Measurements from ENCODE around the gene DOCK3.
A peak's percentile ranks its signal among the peaks of the same experiment; 100 is the strongest.
"Not testable (repeated sequence)": the region's sequence is repeated elsewhere in the genome, so short reads cannot be mapped to it uniquely, and the experiment has no call there.

Gene DOCK3

DNA sequence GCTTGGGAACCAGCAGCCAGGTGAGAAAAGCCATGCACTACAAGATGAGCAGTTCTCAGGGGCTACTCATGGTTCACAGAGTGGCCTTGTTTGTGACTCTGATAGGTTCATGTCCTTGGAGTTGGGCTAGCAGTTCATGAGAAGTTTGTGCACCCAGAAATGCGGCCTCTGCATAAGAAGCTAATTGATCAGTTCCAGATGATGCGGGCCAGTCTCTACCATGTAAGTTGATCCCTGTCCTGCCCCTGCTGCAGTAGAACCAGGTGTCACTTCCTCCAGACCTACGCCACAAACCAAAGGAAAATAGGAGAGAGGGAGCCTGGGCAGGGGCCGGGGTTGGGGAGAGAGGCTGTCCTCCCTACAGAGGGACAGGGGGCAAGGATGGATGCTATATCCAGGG, 683.1 kb downstream of the DOCK3 start:
- TF ChIP-seq, protein P1, sequence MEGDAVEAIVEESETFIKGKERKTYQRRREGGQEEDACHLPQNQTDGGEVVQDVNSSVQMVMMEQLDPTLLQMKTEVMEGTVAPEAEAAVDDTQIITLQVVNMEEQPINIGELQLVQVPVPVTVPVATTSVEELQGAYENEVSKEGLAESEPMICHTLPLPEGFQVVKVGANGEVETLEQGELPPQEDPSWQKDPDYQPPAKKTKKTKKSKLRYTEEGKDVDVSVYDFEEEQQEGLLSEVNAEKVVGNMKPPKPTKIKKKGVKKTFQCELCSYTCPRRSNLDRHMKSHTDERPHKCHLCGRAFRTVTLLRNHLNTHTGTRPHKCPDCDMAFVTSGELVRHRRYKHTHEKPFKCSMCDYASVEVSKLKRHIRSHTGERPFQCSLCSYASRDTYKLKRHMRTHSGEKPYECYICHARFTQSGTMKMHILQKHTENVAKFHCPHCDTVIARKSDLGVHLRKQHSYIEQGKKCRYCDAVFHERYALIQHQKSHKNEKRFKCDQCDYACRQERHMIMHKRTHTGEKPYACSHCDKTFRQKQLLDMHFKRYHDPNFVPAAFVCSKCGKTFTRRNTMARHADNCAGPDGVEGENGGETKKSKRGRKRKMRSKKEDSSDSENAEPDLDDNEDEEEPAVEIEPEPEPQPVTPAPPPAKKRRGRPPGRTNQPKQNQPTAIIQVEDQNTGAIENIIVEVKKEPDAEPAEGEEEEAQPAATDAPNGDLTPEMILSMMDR (IDR thresholded peaks at IDR 0.05; ENCODE audit: low read depth, low read length) = no peak
- no peak for DNase-seq
- Histone ChIP-seq H3K4me3 (ENCODE audit: low read depth, low read length) (no peak overlapping the region), H3K36me3 (no peaks in the 10 kb centered on the region), H3K27me3 (ENCODE audit: insufficient read depth, low read depth, severe bottlenecking) (no peaks in the 10 kb centered on the region), H3K27ac (no peak overlapping the region), H3K9me3 (ENCODE audit: severe bottlenecking) (no peaks in the 10 kb centered on the region)

- DNase-seq = no peak
- Histone ChIP-seq H3K27me3 (ENCODE audit: insufficient read depth, low read depth, severe bottlenecking) (no peaks in the 10 kb centered on the region), H3K4me3 (ENCODE audit: low read depth, low read length) (no peak overlapping the region), H3K9me3 (ENCODE audit: severe bottlenecking) (no peaks in the 10 kb centered on the region), H3K27ac (no peak overlapping the region), H3K36me3 (no peaks in the 10 kb centered on the region)
- TF ChIP-seq, protein P1 (IDR thresholded peaks at IDR 0.05; ENCODE audit: low read depth, low read length) = no peak
Measured at GRCh38 chr3:51358981-51359380, 684.3 kb downstream of the DOCK3 start.

GRCh38 chr3:51360806-51361205, 686.1 kb downstream of the DOCK3 start:
- H3K36me3 ChIP-seq = no peaks in the 10 kb centered on the region
- peaks cover 6% of the 10 kb centered on the region for H3K9me3 ChIP-seq (ENCODE audit: severe bottlenecking)
- TF ChIP-seq, protein P1 (IDR thresholded peaks at IDR 0.05; ENCODE audit: low read depth, low read length) = no peak

DNA sequence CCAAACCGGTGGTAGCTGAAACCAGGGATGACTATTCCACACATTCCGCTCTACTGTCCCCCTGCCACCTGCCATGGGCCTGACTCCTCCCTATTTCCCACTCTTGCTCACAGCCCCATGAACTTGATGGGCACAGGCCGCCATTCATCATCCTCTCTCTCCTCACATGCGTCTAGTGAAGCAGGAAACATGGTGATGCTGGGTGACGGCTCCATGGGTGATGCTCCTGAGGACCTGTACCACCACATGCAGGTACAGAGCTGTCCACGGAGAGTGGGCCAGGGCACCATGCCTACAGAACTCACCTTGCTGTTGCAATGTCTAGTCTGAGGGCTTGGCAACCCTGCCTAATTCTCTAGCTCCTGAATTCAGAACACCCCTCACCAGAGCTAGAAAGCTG, 687.0 kb downstream of the DOCK3 start:
- H3K9me3 ChIP-seq (ENCODE audit: severe bottlenecking) = peaks cover 6% of the 10 kb centered on the region
- H3K36me3 ChIP-seq = no peaks in the 10 kb centered on the region
- DNase-seq = peak; percentile 2
- H3K27ac ChIP-seq = no peak overlapping the region
- TF ChIP-seq, protein P1 (IDR thresholded peaks at IDR 0.05; ENCODE audit: low read depth, low read length) = no peak
- H3K4me3 ChIP-seq (ENCODE audit: low read depth, low read length) = no peak overlapping the region
- H3K27me3 ChIP-seq (ENCODE audit: insufficient read depth, low read depth, severe bottlenecking) = no peaks in the 10 kb centered on the region

More at GRCh38 chr3:51360806-51361205, 686.1 kb downstream of the DOCK3 start:
- Histone ChIP-seq H3K4me3 (ENCODE audit: low read depth, low read length) (no peak overlapping the region), H3K27ac (no peak overlapping the region), H3K27me3 (ENCODE audit: insufficient read depth, low read depth, severe bottlenecking) (no peaks in the 10 kb centered on the region)
- DNase-seq = no peak

DNA sequence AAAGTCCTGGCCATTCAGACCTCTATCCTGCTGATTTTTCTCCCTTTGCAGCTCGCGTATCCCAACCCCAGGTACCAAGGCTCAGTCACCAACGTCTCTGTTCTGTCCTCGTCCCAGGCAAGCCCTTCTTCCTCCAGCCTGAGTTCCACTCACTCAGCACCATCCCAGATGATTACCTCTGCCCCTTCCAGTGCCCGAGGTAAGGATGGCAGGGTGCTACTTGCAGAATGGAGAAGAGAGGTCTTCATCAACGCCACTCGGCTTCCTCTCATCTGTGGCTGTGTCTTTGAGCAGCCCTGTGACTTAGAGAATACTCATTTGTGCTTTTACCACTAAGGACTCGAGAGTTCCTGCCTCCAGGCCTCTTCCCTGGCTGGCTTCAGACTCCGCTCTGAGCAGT, 687.7 kb downstream of the DOCK3 start:
- H3K27ac ChIP-seq = no peak overlapping the region
- TF ChIP-seq, protein P1 (IDR thresholded peaks at IDR 0.05; ENCODE audit: low read depth, low read length) = no peak
- peaks cover 6% of the 10 kb centered on the region for H3K9me3 ChIP-seq (ENCODE audit: severe bottlenecking)
- H3K4me3 ChIP-seq (ENCODE audit: low read depth, low read length) = no peak overlapping the region
- H3K36me3 ChIP-seq = no peaks in the 10 kb centered on the region
- H3K27me3 ChIP-seq (ENCODE audit: insufficient read depth, low read depth, severe bottlenecking) = no peaks in the 10 kb centered on the region
- no peak for DNase-seq

DNA sequence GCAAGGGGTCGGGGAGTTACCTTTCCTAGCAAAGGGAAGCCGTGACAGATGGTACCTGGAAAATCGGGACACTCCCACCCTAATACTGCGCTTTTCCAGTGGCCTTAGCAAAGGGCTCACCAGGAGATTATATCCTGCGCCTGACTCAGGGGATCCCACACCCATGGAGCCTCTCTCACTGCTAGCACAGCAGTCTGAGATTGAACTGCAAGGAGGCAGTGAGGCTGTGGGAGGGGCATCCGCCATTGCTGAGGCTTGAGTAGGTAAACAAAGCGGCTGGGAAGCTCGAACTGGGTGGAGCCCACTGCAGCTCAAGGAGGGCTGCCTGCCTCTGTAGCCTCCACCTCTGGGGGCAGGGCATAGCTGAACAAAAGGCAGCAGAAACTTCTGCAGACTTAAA, 693.5 kb downstream of the DOCK3 start:
- H3K4me3 ChIP-seq (ENCODE audit: low read depth, low read length); H3K36me3 ChIP-seq; H3K27me3 ChIP-seq (ENCODE audit: insufficient read depth, low read depth, severe bottlenecking); H3K27ac ChIP-seq: not testable (repeated sequence)
- H3K9me3 ChIP-seq (ENCODE audit: severe bottlenecking) = peaks cover 15% of the 10 kb centered on the region
- peak; percentile 2 for DNase-seq
